Medulla oblongata (tissue), 1 donor: Measurements from ENCODE around the gene MRPL10.

Experiments used
- DNase-seq: peaks from one replicate; pipeline ENCODE4 v3.0.0-alpha.2; 2015; ENCODE audit errors: extremely low spot score

Gene MRPL10

GRCh38 chr17:47813512-47814031 lies 17.8 kb downstream of the MRPL10 start:
- no peak for DNase-seq

- DNase-seq = no peak
Observed at GRCh38 chr17:47813077-47813476, 18.3 kb downstream of the MRPL10 start.

GRCh38 chr17:47812146-47812920 lies 19.0 kb downstream of the MRPL10 start:
- no peak for DNase-seq

- DNase-seq = no peak
Observed at GRCh38 chr17:47811709-47812108, 19.6 kb downstream of the MRPL10 start.

- DNase-seq = no peak
Observed at GRCh38 chr17:47810901-47811635, 20.3 kb downstream of the MRPL10 start.

- DNase-seq = no peak
Observed at GRCh38 chr17:47810200-47810821, 21.0 kb downstream of the MRPL10 start.

GRCh38 chr17:47808830-47809480 lies 22.4 kb downstream of the MRPL10 start:
- no peak for DNase-seq

GRCh38 chr17:47808036-47808829 lies 23.1 kb downstream of the MRPL10 start:
- DNase-seq = no peak

- no peak for DNase-seq
Observed at GRCh38 chr17:47807421-47807820, 23.9 kb downstream of the MRPL10 start.

- DNase-seq = no peak
Observed at GRCh38 chr17:47806913-47807255, 24.5 kb downstream of the MRPL10 start.

GRCh38 chr17:47806026-47806912 lies 25.1 kb downstream of the MRPL10 start:
- no peak for DNase-seq

- DNase-seq = no peak
Observed at GRCh38 chr17:47804461-47804860, 26.9 kb downstream of the MRPL10 start.

- no peak for DNase-seq
Observed at GRCh38 chr17:47803751-47804150, 27.6 kb downstream of the MRPL10 start.

- no peak for DNase-seq
Observed at GRCh38 chr17:47803201-47803600, 28.1 kb downstream of the MRPL10 start.

- peak; percentile 16 for DNase-seq
Observed at GRCh38 chr17:47802341-47803022, 28.9 kb downstream of the MRPL10 start.

- no peak for DNase-seq
Observed at GRCh38 chr17:47801906-47802305, 29.4 kb downstream of the MRPL10 start.

GRCh38 chr17:47801176-47801765 lies 30.1 kb downstream of the MRPL10 start:
- no peak for DNase-seq

- no peak for DNase-seq
Observed at GRCh38 chr17:47800686-47801085, 30.7 kb downstream of the MRPL10 start.

- DNase-seq = no peak
Observed at GRCh38 chr17:47797797-47798196, 33.5 kb downstream of the MRPL10 start.
